Peyer's patch (tissue), 4 donors: Measurements from ENCODE around the gene KAT2B.

Experiments used
- POLR2A ChIP-seq, 2 donors: fragments of 450-650 bp; IDR thresholded peaks; one replicate each; pipeline ENCODE4 v1.5.1; 2017; ENCODE audit warnings: antibody characterized with exemption in 2 of 2, mild to moderate bottlenecking in 2 of 2, moderate library complexity in 2 of 2
- TF ChIP-seq, protein P1 (sequence below), 6 experiments: fragments of 450-650 bp in 4 of 6; fragments of 200-600 bp in 2 of 6; sonication (generic) in 1 of 6; IDR thresholded peaks; one replicate each; pipeline ENCODE4 v1.5.1; 2017 to 2019; ENCODE audit warnings: antibody characterized with exemption in 6 of 6, mild to moderate bottlenecking in 3 of 6, moderate library complexity in 1 of 6

DNA sequence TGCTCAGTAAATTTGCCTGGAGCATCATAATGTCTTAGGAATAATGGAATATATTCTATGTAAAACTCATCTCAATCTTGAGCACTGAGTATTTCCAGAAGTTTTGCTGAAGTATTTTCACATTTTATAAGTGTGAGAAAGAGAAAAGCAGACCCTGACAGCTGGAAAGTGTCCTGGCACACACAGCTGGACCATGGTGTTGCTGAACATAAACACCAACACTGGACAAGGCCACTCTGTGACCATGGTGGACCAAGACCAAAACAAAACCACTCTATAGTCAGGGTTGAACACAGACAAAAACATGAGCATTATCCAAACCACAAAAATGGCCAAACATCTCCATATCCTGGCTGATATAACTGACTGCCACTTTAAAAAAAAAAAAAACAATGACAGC is 160.9 kb downstream of the KAT2B start:
- TF ChIP-seq, protein P1, sequence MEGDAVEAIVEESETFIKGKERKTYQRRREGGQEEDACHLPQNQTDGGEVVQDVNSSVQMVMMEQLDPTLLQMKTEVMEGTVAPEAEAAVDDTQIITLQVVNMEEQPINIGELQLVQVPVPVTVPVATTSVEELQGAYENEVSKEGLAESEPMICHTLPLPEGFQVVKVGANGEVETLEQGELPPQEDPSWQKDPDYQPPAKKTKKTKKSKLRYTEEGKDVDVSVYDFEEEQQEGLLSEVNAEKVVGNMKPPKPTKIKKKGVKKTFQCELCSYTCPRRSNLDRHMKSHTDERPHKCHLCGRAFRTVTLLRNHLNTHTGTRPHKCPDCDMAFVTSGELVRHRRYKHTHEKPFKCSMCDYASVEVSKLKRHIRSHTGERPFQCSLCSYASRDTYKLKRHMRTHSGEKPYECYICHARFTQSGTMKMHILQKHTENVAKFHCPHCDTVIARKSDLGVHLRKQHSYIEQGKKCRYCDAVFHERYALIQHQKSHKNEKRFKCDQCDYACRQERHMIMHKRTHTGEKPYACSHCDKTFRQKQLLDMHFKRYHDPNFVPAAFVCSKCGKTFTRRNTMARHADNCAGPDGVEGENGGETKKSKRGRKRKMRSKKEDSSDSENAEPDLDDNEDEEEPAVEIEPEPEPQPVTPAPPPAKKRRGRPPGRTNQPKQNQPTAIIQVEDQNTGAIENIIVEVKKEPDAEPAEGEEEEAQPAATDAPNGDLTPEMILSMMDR (IDR thresholded peaks at IDR 0.05): no peak
- no peak for TF ChIP-seq POLR2A (IDR thresholded peaks at IDR 0.05)
